ENCODE measurements around the gene RSAD2. TPM values are rescaled to one million over a fixed set of nuclear protein-coding genes. Genes with fewer than 3 reads are reported as not detected.
"Not testable (repeated sequence)": the region's sequence is repeated elsewhere in the genome, so short reads cannot be mapped to it uniquely, and the experiment has no call there.

Gene RSAD2
- total RNA-seq, 4 donors from 2014 or later, result 1.8 to 7.0 (median 5.7) TPM

GRCh38 chr2:6932206-6932605 is 54.6 kb downstream of the RSAD2 start:
- TF ChIP-seq CTCF (IDR thresholded peaks at IDR 0.05) (no peak), POLR2A (IDR thresholded peaks at IDR 0.05) (no peak), EP300 (IDR thresholded peaks at IDR 0.05) (no peak), POLR2AphosphoS5 (IDR thresholded peaks at IDR 0.05) (no peak)
- Histone ChIP-seq H3K27ac (no peak overlapping the region), H3K9me3 (no peaks in the 10 kb centered on the region), H3K4me1 (peaks cover 0 to 3% (median 0%) of the 10 kb centered on the region in 3 donors), H3K4me3 (no peak overlapping the region), H3K36me3 (no peaks in the 10 kb centered on the region), H3K27me3 (no peaks in the 10 kb centered on the region)
- whole genome bisulfite sequencing, 2 donors (ENCODE audit: low coverage in 1 of 2), result 89 to 100% methylated on average over 1 of the region's 1 CpG
- no peak for ATAC-seq

GRCh38 chr2:6932828-6933227 is 55.3 kb downstream of the RSAD2 start:
- no peaks in the 10 kb centered on the region for H3K9me3 ChIP-seq
- H3K4me3 ChIP-seq, result no peak overlapping the region
- TF ChIP-seq POLR2A (IDR thresholded peaks at IDR 0.05) (no peak), EP300 (IDR thresholded peaks at IDR 0.05) (no peak), POLR2AphosphoS5 (IDR thresholded peaks at IDR 0.05) (no peak), CTCF (IDR thresholded peaks at IDR 0.05) (no peak)
- WGBS, 2 donors (ENCODE audit: low coverage in 1 of 2), result 86 to 94% methylated on average over 7 of the region's 7 CpGs
- no peaks in the 10 kb centered on the region for H3K36me3 ChIP-seq
- H3K27ac ChIP-seq, result no peak overlapping the region
- no peak for ATAC-seq
- H3K27me3 ChIP-seq, result no peaks in the 10 kb centered on the region
- no peaks in the 10 kb centered on the region for H3K4me1 ChIP-seq

GRCh38 chr2:6933911-6934310 is 56.3 kb downstream of the RSAD2 start:
- no peaks in the 10 kb centered on the region for H3K9me3 ChIP-seq
- H3K27me3 ChIP-seq, result no peaks in the 10 kb centered on the region
- ATAC-seq, result no peak
- no peak overlapping the region for H3K4me3 ChIP-seq
- TF ChIP-seq POLR2A (IDR thresholded peaks at IDR 0.05), result no peak
- TF ChIP-seq CTCF (IDR thresholded peaks at IDR 0.05), result no peak
- TF ChIP-seq EP300 (IDR thresholded peaks at IDR 0.05), result no peak
- TF ChIP-seq POLR2AphosphoS5 (IDR thresholded peaks at IDR 0.05), result no peak
- H3K4me1 ChIP-seq, result no peaks in the 10 kb centered on the region
- 69 to 80% methylated on average over 3 of the region's 3 CpGs for WGBS, 2 donors (ENCODE audit: low coverage in 1 of 2)
- no peaks in the 10 kb centered on the region for H3K36me3 ChIP-seq
- H3K27ac ChIP-seq, result no peak overlapping the region

GRCh38 chr2:6934345-6934744 is 56.8 kb downstream of the RSAD2 start:
- 80 to 100% methylated on average over 1 of the region's 1 CpG for WGBS, 2 donors (ENCODE audit: low coverage in 1 of 2)
- Histone ChIP-seq H3K4me1 (no peaks in the 10 kb centered on the region), H3K27me3 (no peaks in the 10 kb centered on the region), H3K4me3 (no peak overlapping the region), H3K27ac (no peak overlapping the region), H3K36me3 (no peaks in the 10 kb centered on the region), H3K9me3 (no peaks in the 10 kb centered on the region)
- no peak for TF ChIP-seq EP300 (IDR thresholded peaks at IDR 0.05)
- TF ChIP-seq POLR2A (IDR thresholded peaks at IDR 0.05), result no peak
- no peak for TF ChIP-seq POLR2AphosphoS5 (IDR thresholded peaks at IDR 0.05)
- no peak for TF ChIP-seq CTCF (IDR thresholded peaks at IDR 0.05)
- no peak for ATAC-seq

- Histone ChIP-seq H3K9me3 (no peaks in the 10 kb centered on the region), H3K27me3 (no peaks in the 10 kb centered on the region), H3K27ac (no peak overlapping the region), H3K36me3 (no peaks in the 10 kb centered on the region), H3K4me3 (no peak overlapping the region), H3K4me1 (no peaks in the 10 kb centered on the region)
- 85 to 93% methylated on average over 7 to 11 of the region's 11 CpGs for WGBS, 2 donors (ENCODE audit: low coverage in 1 of 2)
- ATAC-seq, result no peak
- no peak for TF ChIP-seq CTCF (IDR thresholded peaks at IDR 0.05)
- TF ChIP-seq POLR2AphosphoS5 (IDR thresholded peaks at IDR 0.05), result no peak
- TF ChIP-seq EP300 (IDR thresholded peaks at IDR 0.05), result no peak
- no peak for TF ChIP-seq POLR2A (IDR thresholded peaks at IDR 0.05)
These were observed 57.4 kb downstream of the RSAD2 start for GRCh38 chr2:6934758-6935651.

- not testable (repeated sequence) for H3K27ac ChIP-seq, H3K4me1 ChIP-seq, ATAC-seq, H3K36me3 ChIP-seq, H3K4me3 ChIP-seq, H3K9me3 ChIP-seq, H3K27me3 ChIP-seq
- 40 to 86% methylated on average over 1 to 4 of the region's 4 CpGs for WGBS, 2 donors (ENCODE audit: low coverage in 1 of 2)
These were observed 58.1 kb downstream of the RSAD2 start for GRCh38 chr2:6935652-6936020.
